B cell (primary cell): ENCODE results near the gene TSHR. TPM values are rescaled to one million over a fixed set of nuclear protein-coding genes. Genes with fewer than 3 reads are reported as not detected.

Experiments
- ATAC-seq: fragments of 200-7000 bp; cut with Tn5 transposase; one replicate; pipeline ENCODE4 v1.10.0; 2021; ENCODE audit warnings: low read depth, mild to moderate bottlenecking, moderate number of reproducible peaks, moderate library complexity
- CTCF ChIA-PET: fragments of 350-600 bp; sonication (Branson Sonifier 250); formaldehyde crosslinking; loops from one replicate; lab custom pipeline; 2021; ENCODE audit warnings: antibody characterized with exemption, inconsistent platforms; lab: Charles Lee
- POLR2A ChIA-PET: fragments of 350-600 bp; sonication (Branson Sonifier 250); formaldehyde crosslinking; loops from one replicate; lab custom pipeline; 2021; ENCODE audit warnings: antibody characterized with exemption; lab: Charles Lee
- DNase-seq: peaks from one replicate; pipeline ENCODE4 v3.0.0; 2013
- H2AFZ ChIP-seq: 2 replicates; pipeline ENCODE4 v1.6.1; 2012; ENCODE audit warnings: mild to moderate bottlenecking, low read depth, low read length; ENCODE audit not compliant: insufficient read depth, poor library complexity, severe bottlenecking
- H3K27ac ChIP-seq, 2 donors: 1 replicate in 1 of 2; 2 replicates in 1 of 2; pipeline ENCODE4 v1.5.1; 2012 to 2013; ENCODE audit warnings: low read length in 2 of 2, mild to moderate bottlenecking in 2 of 2, moderate library complexity in 1 of 2
- H3K27me3 ChIP-seq, 4 experiments: fragments of 200-600 bp in 1 of 4; sonication (generic) in 1 of 4; replicated peaks in 1 of 4; 1 replicate in 2 of 4; 2 replicates in 2 of 4; pipeline versions ENCODE4 v1.6.1 to v1.7.0; 2013 to 2016; ENCODE audit warnings: low read length in 3 of 4, mild to moderate bottlenecking in 2 of 4, mixed read lengths in 1 of 4, moderate library complexity in 1 of 4; ENCODE audit not compliant: insufficient read depth in 4 of 4, control insufficient read depth in 3 of 4; ENCODE audit errors: control extremely low read depth in 1 of 4
- H3K36me3 ChIP-seq, 2 experiments: replicated peaks in 1 of 2; 1 replicate in 1 of 2; 2 replicates in 1 of 2; pipeline versions ENCODE4 v1.6.1 to v1.7.1; 2013; ENCODE audit warnings: low read length in 1 of 2; ENCODE audit not compliant: insufficient read depth in 2 of 2, control insufficient read depth in 1 of 2; ENCODE audit errors: control extremely low read depth in 1 of 2, extremely low read depth in 1 of 2
- H3K4me1 ChIP-seq, 2 donors: fragments of 200-600 bp in 1 of 2; sonication (generic) in 1 of 2; 1 replicate in 1 of 2; 2 replicates in 1 of 2; pipeline versions ENCODE4 v1.5.1 to v1.6.1; 2013 to 2017; ENCODE audit warnings: low read length in 2 of 2; ENCODE audit not compliant: control insufficient read depth in 2 of 2, insufficient read depth in 2 of 2
- H3K4me2 ChIP-seq: replicated peaks from 2 replicates; pipeline ENCODE3; 2012; ENCODE audit warnings: mild to moderate bottlenecking, low read depth, low read length; ENCODE audit not compliant: poor library complexity, severe bottlenecking
- H3K4me3 ChIP-seq, 5 experiments: fragments of 200-600 bp in 1 of 5; sonication (generic) in 1 of 5; 1 replicate in 3 of 5; 2 replicates in 2 of 5; pipeline versions ENCODE4 v1.5.1 to v1.7.0; 2011 to 2016; ENCODE audit warnings: low read length in 4 of 5, mild to moderate bottlenecking in 4 of 5, low read depth in 2 of 5, control low read depth in 1 of 5, moderate library complexity in 1 of 5; ENCODE audit not compliant: insufficient read depth in 1 of 5; ENCODE audit errors: control extremely low read depth in 1 of 5, extremely low read depth in 1 of 5
- H3K79me2 ChIP-seq: fragments of 200-600 bp; sonication (generic); one replicate; pipeline ENCODE4 v1.6.0; 2016; ENCODE audit warnings: low read length; ENCODE audit not compliant: control insufficient read depth, insufficient read depth
- H3K9ac ChIP-seq: fragments of 200-600 bp; sonication (generic); 2 replicates; pipeline ENCODE4 v1.6.1; 2017; ENCODE audit warnings: mild to moderate bottlenecking, low read length, moderate library complexity
- H3K9me3 ChIP-seq, 3 donors: one replicate each; pipeline versions ENCODE4 v1.6.1 to v1.7.1; 2013; ENCODE audit warnings: low read length in 2 of 3; ENCODE audit not compliant: control insufficient read depth in 2 of 3, insufficient read depth in 1 of 3; ENCODE audit errors: control extremely low read depth in 1 of 3
- H4K20me1 ChIP-seq: 2 replicates; pipeline ENCODE4 v1.6.0; 2012; ENCODE audit warnings: mild to moderate bottlenecking, low read length; ENCODE audit not compliant: insufficient read depth, control insufficient read depth, poor library complexity, severe bottlenecking
- H3K27ac Mint-ChIP-seq: one replicate; pipeline ENCODE4 v1.8.0; 2021; ENCODE audit warnings: mixed read lengths
- H3K27me3 Mint-ChIP-seq: one replicate; pipeline ENCODE4 v1.8.0; 2021; ENCODE audit warnings: mixed read lengths
- H3K4me1 Mint-ChIP-seq: one replicate; pipeline ENCODE4 v1.8.0; 2021; ENCODE audit warnings: mixed read lengths
- H3K4me3 Mint-ChIP-seq: one replicate; pipeline ENCODE4 v1.8.0; 2021; ENCODE audit warnings: mixed read lengths
- H3K9me3 Mint-ChIP-seq: one replicate; pipeline ENCODE4 v1.8.0; 2022; ENCODE audit warnings: mixed read lengths; ENCODE audit not compliant: insufficient read depth
- CTCF ChIP-seq: fragments of 200-600 bp; IDR thresholded peaks from one replicate; pipeline ENCODE4 v1.8.0; 2022; ENCODE audit warnings: antibody characterized with exemption, mild to moderate bottlenecking
- EZH2 ChIP-seq: IDR thresholded peaks from 2 replicates; pipeline ENCODE4 v1.6.1; 2012; ENCODE audit warnings: borderline replicate concordance, low read depth, mild to moderate bottlenecking, moderate library complexity, low read length; ENCODE audit not compliant: insufficient read depth, poor library complexity, severe bottlenecking
- WGBS: methylation state at CpG from one replicate; pipeline ENCODE4 v1.1.5; 2013; ENCODE audit warnings: missing lambda C conversion rate; ENCODE audit not compliant: insufficient coverage; 5-methylcytosine and 5-hydroxymethylcytosine counted together
- intact Hi-C: fragments of 100-400 bp; cut with micrococcal nuclease; formaldehyde crosslinking; loops from one replicate; pipeline ENCODE4 v1.10.0; 2022
- polyA plus RNA-seq: library from polyadenylated mRNA; depleted of rRNA; stranded (reverse); fragments of >200 nt; gene quantifications from 2 replicates; pipeline ENCODE4 v1.2.3, GENCODE V29; 2012
- total RNA-seq, 2 donors: library from RNA; stranded (reverse); fragments of 120-200 nt in 1 of 2; gene quantifications; 1 replicate in 1 of 2; 2 replicates in 1 of 2; pipeline versions ENCODE4 v1.2.3 to v1.2.4, GENCODE V29; 2013 to 2022

Gene TSHR
- total and polyA plus RNA-seq, 2 donors (not counting 1 experiment from before 2014, with no cell fraction given): 0.15 to 0.37 TPM

- ChIA-PET CTCF (interaction anchor here (0.6 to 4.0 kb wide), 8 partner anchors 11 to 535 kb away, joined by 3 to 13 read pairs (median 4); partner anchors contain the start of genes GTF2A1 and TSHR), POLR2A (interaction anchor here (0.7 to 1.6 kb wide), 4 partner anchors 11 to 281 kb away, joined by 3 to 4 read pairs (median 3); partner anchors contain the start of gene GTF2A1)
- peak within 1 kb of the TSS; percentile 69 for H3K9ac ChIP-seq
- H3K27ac ChIP-seq: peak within 1 kb of the TSS; percentile 15 to 59
- DNase-seq (peak; percentile 80), ATAC-seq (peak; percentile 92)
- TF ChIP-seq CTCF (no peak), EZH2 (no peak)
- peak within 1 kb of the TSS; percentile 71 to 83 (median 71) for H3K4me3 ChIP-seq
- H3K4me3 Mint-ChIP-seq: peak within 1 kb of the TSS; percentile 84
- H3K9me3 ChIP-seq: no peaks in the 10 kb centered on the region
- peak within 1 kb of the TSS; percentile 93 for H2AFZ ChIP-seq
- no peaks in the 10 kb centered on the region for H3K27me3 ChIP-seq
- H3K27ac Mint-ChIP-seq: peak within 1 kb of the TSS; percentile 71
- no peaks in the 10 kb centered on the region for H3K36me3 ChIP-seq
- H3K4me2 ChIP-seq: peak within 1 kb of the TSS; percentile 85
- peaks cover 19% of the 10 kb centered on the region for H3K4me1 Mint-ChIP-seq
- H3K79me2 ChIP-seq: no peaks in the 10 kb centered on the region
- no peaks in the 10 kb centered on the region for H3K9me3 Mint-ChIP-seq
- peaks cover 15 to 18% of the 10 kb centered on the region in 2 donors for H3K4me1 ChIP-seq
- intact Hi-C loops: loop anchor here (1.0 to 5.0 kb wide), 4 partner anchors 10 to 531 kb away; no protein-coding TSS in a partner anchor
- H4K20me1 ChIP-seq: no peaks in the 10 kb centered on the region
- H3K27me3 Mint-ChIP-seq: no peaks in the 10 kb centered on the region
- WGBS: 0% methylated on average over 31 of the region's 40 CpGs
These were observed 13.9 kb upstream of the TSHR start, which contains the start of gene CEP128 for GRCh38 chr14:80941241-80942185. Gene CEP128, minus strand, starts transcription at chr14:80941738.
